Tibial nerve (tissue), 4 donors: ENCODE results near the gene VSX1. TPM values are rescaled to one million over a fixed set of nuclear protein-coding genes. Genes with fewer than 3 reads are reported as not detected.

ENCODE experiments used
- DNase-seq, 2 donors: peaks; one replicate each; pipeline ENCODE4 v3.0.0-alpha.2; 2019; ENCODE audit warnings: low spot score in 2 of 2
- H3K27ac ChIP-seq, 4 donors: fragments of 200-600 bp; sonication (generic) in 3 of 4; one replicate each; pipeline ENCODE4 v1.5.1; 2017 to 2019; ENCODE audit warnings: mild to moderate bottlenecking in 1 of 4
- H3K27me3 ChIP-seq, 2 donors: fragments of 200-600 bp; sonication (generic) in 1 of 2; one replicate each; pipeline versions ENCODE4 v1.5.1 to v1.6.0; 2017 to 2019
- H3K36me3 ChIP-seq, 3 donors: fragments of 200-600 bp; sonication (generic); one replicate each; pipeline ENCODE4 v1.5.1; 2018 to 2019
- H3K4me1 ChIP-seq, 4 donors: fragments of 200-600 bp; sonication (generic) in 3 of 4; one replicate each; pipeline ENCODE4 v1.5.1; 2017 to 2019
- H3K4me3 ChIP-seq, 4 donors: fragments of 200-600 bp; sonication (generic) in 3 of 4; one replicate each; pipeline ENCODE4 v1.5.1; 2017 to 2019; ENCODE audit warnings: mild to moderate bottlenecking in 1 of 4, moderate library complexity in 1 of 4
- H3K9me3 ChIP-seq, 4 donors: fragments of 200-600 bp; sonication (generic) in 3 of 4; one replicate each; pipeline ENCODE4 v1.5.1; 2017 to 2019
- EP300 ChIP-seq, 2 donors: sonication (generic); formaldehyde crosslinking; IDR thresholded peaks; one replicate each; pipeline ENCODE4 v1.6.1; 2017; ENCODE audit warnings: antibody characterized with exemption in 2 of 2, mild to moderate bottlenecking in 1 of 2
- POLR2A ChIP-seq, 2 donors: fragments of 450-650 bp; IDR thresholded peaks; one replicate each; pipeline ENCODE4 v1.6.1; 2017; ENCODE audit warnings: antibody characterized with exemption in 2 of 2, mild to moderate bottlenecking in 2 of 2, moderate library complexity in 2 of 2
- WGBS, 2 donors: methylation state at CpG; one replicate each; pipeline ENCODE4 v1.1.5; 2018; 5-methylcytosine and 5-hydroxymethylcytosine counted together
- total RNA-seq, 4 donors: library from RNA; depleted of rRNA; stranded (reverse); fragments of >200 nt; gene quantifications; one replicate each; pipeline ENCODE4 v1.1.0, GENCODE V29; 2016
- TF ChIP-seq, protein P1 (sequence below), 5 experiments: fragments of 200-600 bp in 3 of 5; fragments of 450-650 bp in 2 of 5; sonication (generic) in 3 of 5; IDR thresholded peaks; one replicate each; pipeline ENCODE4 v1.5.1; 2016 to 2019; ENCODE audit warnings: antibody characterized with exemption in 5 of 5, mild to moderate bottlenecking in 3 of 5, moderate library complexity in 2 of 5

Gene VSX1
- total RNA-seq, 4 donors from 2014 or later: not detected

DNA sequence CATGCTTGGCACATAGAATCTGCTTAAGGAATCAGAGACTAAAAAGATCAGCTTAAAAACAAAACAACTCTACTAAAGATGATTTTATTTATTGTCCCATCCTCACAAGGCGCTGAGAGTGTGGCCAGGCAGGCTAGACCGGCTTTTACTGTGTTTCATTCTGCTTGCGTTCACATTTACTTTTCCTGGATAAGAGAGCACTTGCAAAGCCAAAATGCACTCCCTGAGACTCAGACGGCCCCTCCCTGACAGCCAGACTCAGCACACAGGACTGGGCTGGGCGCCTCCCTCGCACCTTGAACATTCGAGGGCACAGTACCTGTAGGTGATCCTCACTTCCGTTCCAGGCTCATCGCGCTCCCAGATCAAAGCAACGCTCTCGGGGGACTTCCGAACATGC, 34.2 kb downstream of the VSX1 start:
- peak in 1 of 2 donors; percentile 1 for DNase-seq
- Histone ChIP-seq H3K4me1 (peaks cover 5 to 79% (median 55%) of the 10 kb centered on the region in 4 donors), H3K36me3 (peaks cover 3 to 40% (median 16%) of the 10 kb centered on the region in 3 donors), H3K9me3 (no peaks in the 10 kb centered on the region), H3K27me3 (no peaks in the 10 kb centered on the region), H3K4me3 (no peak overlapping the region), H3K27ac (peak overlapping the region in 1 of 4 donors; percentile 10)
- TF ChIP-seq POLR2A (IDR thresholded peaks at IDR 0.05) (no peak), EP300 (IDR thresholded peaks at IDR 0.05) (no peak)
- TF ChIP-seq, protein P1, sequence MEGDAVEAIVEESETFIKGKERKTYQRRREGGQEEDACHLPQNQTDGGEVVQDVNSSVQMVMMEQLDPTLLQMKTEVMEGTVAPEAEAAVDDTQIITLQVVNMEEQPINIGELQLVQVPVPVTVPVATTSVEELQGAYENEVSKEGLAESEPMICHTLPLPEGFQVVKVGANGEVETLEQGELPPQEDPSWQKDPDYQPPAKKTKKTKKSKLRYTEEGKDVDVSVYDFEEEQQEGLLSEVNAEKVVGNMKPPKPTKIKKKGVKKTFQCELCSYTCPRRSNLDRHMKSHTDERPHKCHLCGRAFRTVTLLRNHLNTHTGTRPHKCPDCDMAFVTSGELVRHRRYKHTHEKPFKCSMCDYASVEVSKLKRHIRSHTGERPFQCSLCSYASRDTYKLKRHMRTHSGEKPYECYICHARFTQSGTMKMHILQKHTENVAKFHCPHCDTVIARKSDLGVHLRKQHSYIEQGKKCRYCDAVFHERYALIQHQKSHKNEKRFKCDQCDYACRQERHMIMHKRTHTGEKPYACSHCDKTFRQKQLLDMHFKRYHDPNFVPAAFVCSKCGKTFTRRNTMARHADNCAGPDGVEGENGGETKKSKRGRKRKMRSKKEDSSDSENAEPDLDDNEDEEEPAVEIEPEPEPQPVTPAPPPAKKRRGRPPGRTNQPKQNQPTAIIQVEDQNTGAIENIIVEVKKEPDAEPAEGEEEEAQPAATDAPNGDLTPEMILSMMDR (IDR thresholded peaks at IDR 0.05): no peak
- 87 to 90% methylated on average over 13 of the region's 13 CpGs for WGBS, 2 donors

DNA sequence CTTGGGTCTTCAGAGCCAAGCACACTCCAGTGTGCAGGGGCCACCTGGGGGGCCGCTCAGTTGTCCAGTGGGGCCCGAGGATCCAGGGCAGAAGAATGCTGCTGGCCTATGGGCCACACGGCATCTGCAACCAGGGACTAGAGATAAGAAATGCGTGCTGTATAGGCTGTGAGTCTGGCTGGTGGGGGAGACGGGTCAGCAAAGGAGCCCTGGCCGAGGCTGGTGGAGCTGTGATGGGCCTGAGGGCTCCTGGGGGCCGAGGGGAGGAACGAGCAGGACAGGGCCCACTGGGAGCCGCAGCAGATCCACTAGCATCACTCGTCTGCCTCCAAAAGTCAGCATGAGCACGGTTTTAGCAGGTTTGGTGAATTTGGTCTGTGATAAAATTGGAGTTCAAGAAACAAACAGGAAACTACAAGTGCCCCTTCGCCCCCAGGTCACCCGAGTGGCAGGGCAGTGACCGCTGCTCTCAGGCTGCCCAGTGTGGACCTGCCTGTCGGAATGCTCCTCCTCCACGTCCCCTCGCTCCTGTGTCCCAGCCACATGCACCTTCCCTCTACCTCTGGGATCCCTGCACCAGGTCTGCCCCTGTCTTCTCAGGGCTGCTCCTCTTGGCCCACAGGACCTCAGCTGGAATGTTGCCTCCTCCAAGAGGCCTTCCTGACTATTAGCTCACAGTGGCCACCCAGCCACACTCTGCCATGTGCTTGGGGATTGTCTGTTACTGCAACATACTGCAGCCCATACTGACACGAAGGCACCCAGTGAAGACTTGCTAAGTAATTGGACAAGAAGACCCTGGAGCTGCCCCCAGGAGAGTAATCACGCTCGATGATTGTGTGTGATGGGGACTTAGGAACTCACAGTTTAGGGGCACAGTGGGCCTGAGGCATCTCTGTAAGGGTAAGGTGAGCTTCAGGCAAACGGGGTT, 34.9 kb downstream of the VSX1 start:
- WGBS, 2 donors: 74 to 84% methylated on average over 21 of the region's 21 CpGs
- DNase-seq: peak in 1 of 2 donors; percentile 9
- Histone ChIP-seq H3K27me3 (no peaks in the 10 kb centered on the region), H3K9me3 (no peaks in the 10 kb centered on the region), H3K4me1 (peaks cover 0 to 79% (median 55%) of the 10 kb centered on the region in 4 donors), H3K4me3 (no peak overlapping the region), H3K27ac (peak overlapping the region in 1 of 4 donors; percentile 26), H3K36me3 (peaks cover 3 to 40% (median 16%) of the 10 kb centered on the region in 3 donors)
- TF ChIP-seq EP300 (IDR thresholded peaks at IDR 0.05) (no peak), POLR2A (IDR thresholded peaks at IDR 0.05) (no peak)
- TF ChIP-seq, protein P1 (IDR thresholded peaks at IDR 0.05): no peak

DNA sequence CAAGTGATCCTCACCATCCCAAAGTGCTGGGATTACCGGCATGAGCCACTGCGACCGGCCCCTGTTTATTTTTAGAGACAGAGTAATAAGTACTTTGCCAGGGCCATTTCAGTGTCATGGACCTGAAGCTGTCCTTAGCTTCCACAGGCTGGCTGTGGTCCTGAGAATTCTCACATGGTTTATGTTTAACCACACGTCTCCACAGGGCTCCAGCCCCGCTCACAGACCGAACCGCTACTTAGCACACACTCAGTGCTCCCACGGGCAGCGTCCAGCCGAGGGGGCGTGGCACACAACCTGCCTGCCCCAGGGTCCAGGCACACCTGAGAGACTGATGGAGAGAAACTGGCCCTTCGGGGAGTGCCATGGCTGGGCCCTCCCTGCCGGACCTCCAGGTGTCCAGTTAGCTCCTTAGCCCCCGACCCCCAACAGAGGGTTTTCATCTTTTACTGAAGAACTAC, 35.7 kb downstream of the VSX1 start:
- no peak overlapping the region for H3K4me3 ChIP-seq
- H3K9me3 ChIP-seq: no peaks in the 10 kb centered on the region
- H3K27ac ChIP-seq: peak overlapping the region in 1 of 4 donors; percentile 26
- peaks cover 0 to 79% (median 55%) of the 10 kb centered on the region in 4 donors for H3K4me1 ChIP-seq
- H3K36me3 ChIP-seq: peaks cover 3 to 40% (median 16%) of the 10 kb centered on the region in 3 donors
- no peaks in the 10 kb centered on the region for H3K27me3 ChIP-seq
- WGBS, 2 donors: 72 to 83% methylated on average over 14 of the region's 14 CpGs
- TF ChIP-seq EP300 (IDR thresholded peaks at IDR 0.05): no peak
- no peak for TF ChIP-seq POLR2A (IDR thresholded peaks at IDR 0.05)
- TF ChIP-seq, protein P1 (IDR thresholded peaks at IDR 0.05): no peak
- DNase-seq: no peak

DNA sequence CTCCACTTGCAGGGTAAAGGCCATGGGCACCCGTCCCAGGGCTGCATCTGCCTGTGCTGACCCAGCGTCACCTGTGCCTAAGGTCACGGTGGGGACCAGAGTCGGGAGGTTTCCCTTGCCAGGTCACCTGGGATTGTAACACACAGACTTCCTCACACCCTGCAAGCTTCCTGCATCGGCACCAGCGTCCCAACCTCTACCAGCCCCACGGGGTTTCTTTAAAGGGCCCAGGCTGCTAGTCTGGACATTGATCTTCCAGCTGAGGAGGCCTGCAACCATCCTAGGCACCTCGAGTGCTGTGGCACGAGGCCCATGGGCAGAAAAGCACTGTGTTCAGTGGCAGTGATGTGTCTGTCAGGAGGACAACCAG, 36.6 kb downstream of the VSX1 start:
- Histone ChIP-seq H3K36me3 (peaks cover 3 to 40% (median 16%) of the 10 kb centered on the region in 3 donors), H3K27ac (no peak overlapping the region), H3K27me3 (no peaks in the 10 kb centered on the region), H3K4me1 (peaks cover 0 to 79% (median 55%) of the 10 kb centered on the region in 4 donors), H3K9me3 (no peaks in the 10 kb centered on the region), H3K4me3 (no peak overlapping the region)
- WGBS, 2 donors: 53 to 57% methylated on average over 6 to 8 of the region's 9 CpGs
- no peak for TF ChIP-seq POLR2A (IDR thresholded peaks at IDR 0.05)
- TF ChIP-seq EP300 (IDR thresholded peaks at IDR 0.05): no peak
- TF ChIP-seq, protein P1 (IDR thresholded peaks at IDR 0.05): no peak
- DNase-seq: no peak
